Stimulated activated CD8-positive, alpha-beta memory T cell treated with anti-CD3 and anti-CD28 coated beads, Interleukin-12 subunit alpha, Interleukin-12 subunit beta, amount 100 ng/mL, for 4 hours (primary cell): ENCODE data around the gene CHRNB4.
"Not testable (repeated sequence)": the region's sequence is repeated elsewhere in the genome, so short reads cannot be mapped to it uniquely, and the experiment has no call there.

Experiments
- DNase-seq: peaks from one replicate; pipeline ENCODE4 v3.0.0-alpha.2; 2020; ENCODE audit warnings: low read depth

Gene CHRNB4

DNA sequence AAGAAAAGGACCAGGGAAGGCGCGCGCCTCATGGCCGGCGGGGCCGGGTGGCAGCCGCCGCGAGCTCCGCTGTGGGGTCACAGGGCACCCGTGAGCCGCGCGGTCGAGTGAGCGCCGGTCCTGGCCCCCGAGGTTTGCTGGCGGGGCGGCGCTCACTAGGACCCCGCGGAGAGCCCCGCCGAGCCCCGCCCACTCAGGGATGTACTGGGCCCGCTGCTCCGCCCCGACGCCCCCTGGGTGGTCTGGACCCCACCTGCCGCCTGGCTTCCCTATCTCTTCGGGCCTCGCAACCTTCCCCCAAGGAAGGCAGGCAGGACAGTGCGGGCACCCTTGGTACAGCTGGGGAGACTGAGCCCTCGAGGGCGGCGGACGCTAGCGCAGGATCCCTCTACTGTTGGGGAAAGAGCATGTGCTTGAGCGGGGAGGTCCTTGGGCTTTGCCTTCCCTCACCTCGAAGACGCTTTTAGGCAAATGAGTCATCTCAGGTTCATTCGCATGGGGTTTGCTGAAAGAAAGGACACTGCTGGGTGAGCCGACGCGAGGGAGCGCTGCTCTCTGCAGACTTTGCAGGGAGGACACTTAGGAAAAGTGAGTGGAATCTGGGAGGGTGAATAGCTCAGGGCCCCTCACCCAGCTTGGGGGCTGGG, at the start of gene CHRNB4:
Gene CHRNB4 (minus strand): TSS at position 109 of the 647 bp plus-strand sequence. CDS start 77 bp downstream, at position 32.
- no peak for DNase-seq

DNA sequence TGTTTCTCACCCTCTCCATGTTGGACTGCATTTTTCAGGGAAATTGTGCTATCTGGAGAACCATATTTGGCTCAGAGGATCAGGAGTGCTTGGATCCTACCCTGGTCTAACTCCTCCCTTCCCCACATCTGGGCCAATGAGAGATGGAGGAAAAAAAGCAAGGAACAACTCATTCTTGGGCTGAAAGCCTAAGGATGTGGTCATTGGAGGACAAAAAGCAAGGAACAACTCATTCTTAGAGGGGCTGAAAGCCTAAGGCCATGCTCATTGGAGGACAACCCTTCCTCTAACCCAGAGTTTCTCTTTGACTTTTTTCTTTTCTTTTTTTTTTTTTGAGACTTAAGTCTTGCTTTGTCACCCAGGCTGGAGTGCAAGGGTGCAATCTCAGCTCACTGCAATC, 48.6 kb upstream of the CHRNB4 start:
- no peak for DNase-seq

GRCh38 chr15:78685925-78686324, 44.9 kb upstream of the CHRNB4 start:
- DNase-seq: no peak

- no peak for DNase-seq
Observed at GRCh38 chr15:78685159-78685921, 44.3 kb upstream of the CHRNB4 start.

- no peak for DNase-seq
Observed at GRCh38 chr15:78684657-78685056, 43.6 kb upstream of the CHRNB4 start.

GRCh38 chr15:78683599-78683998, 42.6 kb upstream of the CHRNB4 start:
- not testable (repeated sequence) for DNase-seq

- DNase-seq: no peak
Observed at GRCh38 chr15:78682693-78683410, 41.8 kb upstream of the CHRNB4 start.

- DNase-seq: no peak
Observed at GRCh38 chr15:78682004-78682651, 41.1 kb upstream of the CHRNB4 start.

- no peak for DNase-seq
Observed at GRCh38 chr15:78681281-78682003, 40.4 kb upstream of the CHRNB4 start.

DNA sequence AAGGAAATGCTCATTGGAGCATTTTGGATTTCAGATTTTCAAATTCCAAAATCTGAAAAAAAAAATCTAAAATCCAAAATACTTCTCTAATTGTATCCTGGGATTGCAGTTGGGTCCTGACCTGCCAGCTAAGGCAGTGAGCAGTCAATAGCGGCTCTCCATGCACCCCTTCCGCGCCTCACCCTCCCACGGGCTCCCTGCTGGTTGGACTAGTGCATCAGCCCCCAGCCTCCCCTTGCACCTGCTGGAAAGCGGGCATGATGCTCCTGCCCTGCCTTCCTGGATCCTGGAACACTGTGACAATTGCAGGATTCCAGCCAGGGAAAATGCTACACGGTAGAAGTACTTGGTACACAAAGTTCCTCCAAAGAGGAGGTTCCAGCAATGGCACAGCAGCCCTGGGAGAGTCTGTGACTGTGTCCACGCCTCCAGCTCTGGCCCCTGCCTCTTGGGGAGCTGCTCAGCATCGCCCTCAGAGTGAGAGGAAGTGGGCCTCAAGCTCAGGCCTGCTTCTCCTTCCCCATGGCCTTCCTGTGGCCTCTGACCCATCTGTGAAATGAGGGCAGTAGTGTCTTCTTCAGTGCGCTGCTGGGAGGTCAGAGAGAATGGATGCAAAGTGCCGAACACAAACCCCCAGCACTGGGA, 39.5 kb upstream of the CHRNB4 start:
- no peak for DNase-seq

GRCh38 chr15:78679089-78679511, 38.1 kb upstream of the CHRNB4 start:
- no peak for DNase-seq

GRCh38 chr15:78676424-78677110, 35.6 kb upstream of the CHRNB4 start:
- DNase-seq: no peak

DNA sequence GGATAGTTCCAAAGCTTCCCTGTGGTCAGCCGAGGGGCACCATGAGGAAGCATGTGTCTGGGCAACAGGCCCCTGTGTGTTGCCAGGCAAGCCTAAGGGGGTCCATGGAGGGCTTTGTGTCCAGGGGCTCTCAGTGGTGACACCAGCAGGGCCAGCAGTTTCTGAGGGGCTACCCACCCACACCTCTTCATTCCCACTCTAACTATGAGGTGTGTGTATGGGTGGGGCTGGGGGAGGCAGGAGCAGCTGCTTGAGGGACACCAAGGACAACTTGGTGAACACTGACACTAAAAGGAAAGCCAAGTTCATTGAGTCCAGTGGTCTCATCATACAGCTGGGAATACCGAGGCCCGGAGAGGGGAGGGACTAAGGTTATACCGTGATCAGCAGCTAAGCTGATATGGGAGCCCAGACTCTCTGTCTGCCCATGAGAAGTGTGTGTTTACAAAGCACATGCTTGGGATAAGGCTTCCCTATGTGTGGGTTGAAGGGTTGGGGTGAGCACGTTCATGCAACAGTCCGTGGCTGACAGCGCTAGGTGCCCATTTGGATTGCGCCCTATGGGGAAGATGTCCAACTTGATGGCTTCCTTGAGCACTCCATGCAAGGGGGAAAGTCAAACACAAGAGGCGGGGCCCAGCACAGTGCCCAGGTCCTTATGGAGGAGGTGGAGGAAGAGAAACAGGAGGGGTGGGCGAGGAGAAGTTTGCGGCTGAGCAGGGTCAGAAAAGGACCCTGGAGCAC, 34.8 kb upstream of the CHRNB4 start:
- DNase-seq: no peak

- DNase-seq: no peak
Observed at GRCh38 chr15:78675206-78675605, 34.2 kb upstream of the CHRNB4 start.

DNA sequence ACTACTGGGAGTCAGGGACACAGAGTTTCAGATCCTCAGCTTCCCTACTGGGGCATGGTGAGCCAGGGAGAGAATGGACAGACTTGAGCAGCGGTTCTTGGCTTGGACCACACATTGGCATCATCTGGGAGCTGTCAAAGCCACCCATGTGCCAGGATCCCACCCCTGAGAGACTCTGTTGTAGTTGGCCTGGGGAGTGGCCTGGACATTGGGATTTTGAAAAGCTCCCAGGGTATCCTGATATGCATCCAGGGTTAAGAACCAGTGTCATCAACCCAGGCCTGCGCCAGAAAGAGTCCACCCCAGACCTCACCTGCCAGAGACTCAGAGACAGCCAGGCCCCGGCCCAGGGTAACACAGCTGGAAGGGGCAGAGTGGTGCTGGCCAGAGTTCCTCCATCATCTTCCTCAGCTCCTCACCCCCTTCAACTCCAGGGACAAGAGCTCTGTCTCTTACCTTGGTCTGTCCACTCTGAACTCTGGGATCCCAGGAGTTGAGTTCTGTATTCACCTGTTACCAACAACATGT, 33.0 kb upstream of the CHRNB4 start:
- no peak for DNase-seq

GRCh38 chr15:78673476-78673875, 32.5 kb upstream of the CHRNB4 start:
- DNase-seq: no peak

- no peak for DNase-seq
Observed at GRCh38 chr15:78672285-78673014, 31.4 kb upstream of the CHRNB4 start.

DNA sequence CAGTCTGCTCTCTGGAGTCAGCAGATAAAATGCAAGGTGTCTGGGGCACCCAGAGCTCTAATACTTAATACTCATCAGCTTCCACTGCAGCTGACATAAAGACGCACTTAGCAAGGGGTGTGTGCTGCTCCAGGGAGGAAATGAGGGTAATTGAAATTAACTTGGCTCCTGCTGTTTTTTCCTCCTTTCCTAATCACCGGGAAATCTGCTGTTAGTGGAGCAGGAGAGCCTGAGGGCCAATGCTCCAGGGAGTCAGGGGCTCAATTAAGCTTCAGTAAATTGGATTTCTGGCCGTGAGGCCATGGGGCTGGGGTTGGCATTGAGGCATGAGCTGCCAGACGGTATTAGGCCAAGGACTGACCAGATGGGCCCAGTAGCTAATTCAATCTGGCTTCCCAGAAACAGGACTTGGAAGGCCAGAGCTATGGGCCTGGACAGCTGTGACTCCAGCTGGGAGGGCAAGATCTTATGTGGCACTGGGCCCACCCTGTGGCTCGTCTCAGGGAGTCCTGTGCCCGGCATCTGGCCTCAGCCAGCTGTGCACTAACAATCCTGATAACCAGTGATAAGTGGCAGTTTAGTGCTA, 30.7 kb upstream of the CHRNB4 start:
- no peak for DNase-seq

DNA sequence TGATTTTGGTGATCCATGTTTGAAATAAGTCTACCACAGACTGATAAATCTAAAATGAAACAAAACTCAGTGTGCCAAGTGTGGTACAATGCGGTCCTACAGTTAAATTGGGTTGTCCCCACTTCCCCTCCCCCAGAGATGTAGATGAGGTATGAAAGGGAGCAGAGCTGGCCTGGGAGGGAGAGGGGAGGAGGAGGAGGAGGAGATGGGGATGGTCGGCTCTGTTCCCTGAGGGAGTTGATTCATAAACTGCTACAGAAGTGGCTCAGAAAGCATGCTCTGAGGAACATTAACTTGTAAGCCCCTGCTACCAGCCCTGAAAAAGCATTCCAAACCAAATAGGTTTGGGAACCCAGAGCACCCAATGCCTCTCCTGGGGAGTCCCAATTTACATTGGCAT, 28.0 kb upstream of the CHRNB4 start:
- DNase-seq: no peak
